ENCODE data around the gene TSTD2. TPM values are rescaled to one million over a fixed set of nuclear protein-coding genes. Genes with fewer than 3 reads are reported as not detected.

The TSTD2 gene
- polyA plus RNA-seq, 1 donor from 2014 or later: 50.0 TPM

DNA sequence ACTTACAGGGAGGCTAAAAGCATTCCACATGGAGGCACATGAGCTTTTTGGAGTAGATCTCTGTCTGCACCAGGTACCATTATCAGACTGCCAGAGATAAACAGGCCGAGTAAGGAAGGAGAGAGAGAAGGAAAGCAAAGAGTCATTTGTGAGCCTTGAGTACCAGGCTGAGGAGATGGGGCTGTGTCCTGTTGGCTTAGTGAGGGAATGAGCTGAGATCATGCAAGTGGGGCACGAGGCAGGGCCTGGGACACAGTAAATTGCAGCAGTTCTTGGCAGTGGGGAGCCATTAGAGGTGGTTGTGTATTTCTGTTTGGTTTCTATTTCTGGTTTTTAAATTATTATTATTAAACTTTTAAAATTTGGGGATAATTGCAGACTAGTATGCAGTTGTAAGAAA lies 53.3 kb downstream of the TSTD2 start:
- no peak for TF ChIP-seq POLR2AphosphoS5 (IDR thresholded peaks at IDR 0.05)
- TF ChIP-seq, protein P1, sequence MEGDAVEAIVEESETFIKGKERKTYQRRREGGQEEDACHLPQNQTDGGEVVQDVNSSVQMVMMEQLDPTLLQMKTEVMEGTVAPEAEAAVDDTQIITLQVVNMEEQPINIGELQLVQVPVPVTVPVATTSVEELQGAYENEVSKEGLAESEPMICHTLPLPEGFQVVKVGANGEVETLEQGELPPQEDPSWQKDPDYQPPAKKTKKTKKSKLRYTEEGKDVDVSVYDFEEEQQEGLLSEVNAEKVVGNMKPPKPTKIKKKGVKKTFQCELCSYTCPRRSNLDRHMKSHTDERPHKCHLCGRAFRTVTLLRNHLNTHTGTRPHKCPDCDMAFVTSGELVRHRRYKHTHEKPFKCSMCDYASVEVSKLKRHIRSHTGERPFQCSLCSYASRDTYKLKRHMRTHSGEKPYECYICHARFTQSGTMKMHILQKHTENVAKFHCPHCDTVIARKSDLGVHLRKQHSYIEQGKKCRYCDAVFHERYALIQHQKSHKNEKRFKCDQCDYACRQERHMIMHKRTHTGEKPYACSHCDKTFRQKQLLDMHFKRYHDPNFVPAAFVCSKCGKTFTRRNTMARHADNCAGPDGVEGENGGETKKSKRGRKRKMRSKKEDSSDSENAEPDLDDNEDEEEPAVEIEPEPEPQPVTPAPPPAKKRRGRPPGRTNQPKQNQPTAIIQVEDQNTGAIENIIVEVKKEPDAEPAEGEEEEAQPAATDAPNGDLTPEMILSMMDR (IDR thresholded peaks at IDR 0.05; ENCODE audit: poor library complexity, severe bottlenecking): no peak
- TF ChIP-seq EZH2 (IDR thresholded peaks at IDR 0.05; ENCODE audit: borderline replicate concordance, insufficient read depth, low read length, poor library complexity, severe bottlenecking): no peak
- no peak for TF ChIP-seq EP300 (conservative IDR thresholded peaks at IDR 0.05; ENCODE audit: poor library complexity, severe bottlenecking)
- TF ChIP-seq, protein P2, sequence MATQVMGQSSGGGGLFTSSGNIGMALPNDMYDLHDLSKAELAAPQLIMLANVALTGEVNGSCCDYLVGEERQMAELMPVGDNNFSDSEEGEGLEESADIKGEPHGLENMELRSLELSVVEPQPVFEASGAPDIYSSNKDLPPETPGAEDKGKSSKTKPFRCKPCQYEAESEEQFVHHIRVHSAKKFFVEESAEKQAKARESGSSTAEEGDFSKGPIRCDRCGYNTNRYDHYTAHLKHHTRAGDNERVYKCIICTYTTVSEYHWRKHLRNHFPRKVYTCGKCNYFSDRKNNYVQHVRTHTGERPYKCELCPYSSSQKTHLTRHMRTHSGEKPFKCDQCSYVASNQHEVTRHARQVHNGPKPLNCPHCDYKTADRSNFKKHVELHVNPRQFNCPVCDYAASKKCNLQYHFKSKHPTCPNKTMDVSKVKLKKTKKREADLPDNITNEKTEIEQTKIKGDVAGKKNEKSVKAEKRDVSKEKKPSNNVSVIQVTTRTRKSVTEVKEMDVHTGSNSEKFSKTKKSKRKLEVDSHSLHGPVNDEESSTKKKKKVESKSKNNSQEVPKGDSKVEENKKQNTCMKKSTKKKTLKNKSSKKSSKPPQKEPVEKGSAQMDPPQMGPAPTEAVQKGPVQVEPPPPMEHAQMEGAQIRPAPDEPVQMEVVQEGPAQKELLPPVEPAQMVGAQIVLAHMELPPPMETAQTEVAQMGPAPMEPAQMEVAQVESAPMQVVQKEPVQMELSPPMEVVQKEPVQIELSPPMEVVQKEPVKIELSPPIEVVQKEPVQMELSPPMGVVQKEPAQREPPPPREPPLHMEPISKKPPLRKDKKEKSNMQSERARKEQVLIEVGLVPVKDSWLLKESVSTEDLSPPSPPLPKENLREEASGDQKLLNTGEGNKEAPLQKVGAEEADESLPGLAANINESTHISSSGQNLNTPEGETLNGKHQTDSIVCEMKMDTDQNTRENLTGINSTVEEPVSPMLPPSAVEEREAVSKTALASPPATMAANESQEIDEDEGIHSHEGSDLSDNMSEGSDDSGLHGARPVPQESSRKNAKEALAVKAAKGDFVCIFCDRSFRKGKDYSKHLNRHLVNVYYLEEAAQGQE (IDR thresholded peaks at IDR 0.05; ENCODE audit: borderline replicate concordance): no peak
- no peak for TF ChIP-seq RAD21 (conservative IDR thresholded peaks at IDR 0.05)
- no peak for TF ChIP-seq SMC3 (conservative IDR thresholded peaks at IDR 0.05; ENCODE audit: poor library complexity)
- no peak for TF ChIP-seq MXI1 (conservative IDR thresholded peaks at IDR 0.05; ENCODE audit: poor library complexity, severe bottlenecking)
- TF ChIP-seq TAF1 (IDR thresholded peaks at IDR 0.05; ENCODE audit: low read depth): no peak
- no peaks in the 10 kb centered on the region for H3K27me3 ChIP-seq (ENCODE audit: insufficient read depth, low read depth, low read length)
- H3F3A ChIP-seq (ENCODE audit: insufficient read depth, low read length, poor library complexity, severe bottlenecking): no peaks in the 10 kb centered on the region

DNA sequence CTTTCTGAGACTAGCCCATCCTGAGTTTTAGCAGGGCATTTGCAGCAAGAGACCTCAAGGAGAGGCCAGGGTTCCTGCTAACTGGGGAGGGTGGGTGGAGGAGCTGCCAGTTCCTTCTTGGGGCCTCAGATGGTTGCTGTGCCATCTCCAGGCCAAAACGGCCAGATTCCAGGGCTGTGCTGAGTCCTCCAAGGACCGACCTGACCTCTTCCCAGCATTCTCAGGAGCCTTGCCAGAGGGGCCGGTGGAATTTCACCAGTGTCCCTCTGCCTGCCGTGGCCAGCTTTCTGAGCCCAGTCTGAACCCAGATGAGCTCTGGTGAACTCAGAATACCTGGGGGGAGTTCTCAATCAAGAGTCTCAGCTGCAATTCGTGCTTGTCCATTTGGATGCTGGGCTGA lies 54.3 kb downstream of the TSTD2 start:
- H3K36me3 ChIP-seq (ENCODE audit: insufficient read depth, low read length): no peaks in the 10 kb centered on the region
- H2AFZ ChIP-seq (ENCODE audit: low read depth, low read length): no peak overlapping the region
- no peak overlapping the region for H3K9ac ChIP-seq (ENCODE audit: low read length)

More for the DNA sequence above, 53.3 kb downstream of the TSTD2 start:
- H3K9me2 ChIP-seq (ENCODE audit: insufficient read depth, low read length): no peaks in the 10 kb centered on the region
- no peak overlapping the region for H3K4me3 ChIP-seq (ENCODE audit: low read length)
- H3K79me2 ChIP-seq (replicated peaks; ENCODE audit: insufficient read depth, low read length): no peaks in the 10 kb centered on the region
- no peak overlapping the region for H3K9ac ChIP-seq (ENCODE audit: low read length)
- no peaks in the 10 kb centered on the region for H4K20me1 ChIP-seq (ENCODE audit: insufficient read depth)
- no peak overlapping the region for H2AFZ ChIP-seq (ENCODE audit: low read depth, low read length)
- H3K27ac ChIP-seq (ENCODE audit: low read length): no peak overlapping the region
- no peaks in the 10 kb centered on the region for H3K9me3 ChIP-seq (ENCODE audit: low read length)
- no peak overlapping the region for H3K4me2 ChIP-seq (ENCODE audit: low read length)
- no peaks in the 10 kb centered on the region for H3K36me3 ChIP-seq (ENCODE audit: insufficient read depth, low read length)

More for the DNA sequence above, 54.3 kb downstream of the TSTD2 start:
- Histone ChIP-seq H3K4me2 (ENCODE audit: low read length) (no peak overlapping the region), H3K9me3 (ENCODE audit: low read length) (no peaks in the 10 kb centered on the region), H3K27ac (ENCODE audit: low read length) (no peak overlapping the region), H3K9me2 (ENCODE audit: insufficient read depth, low read length) (no peaks in the 10 kb centered on the region), H3K79me2 (replicated peaks; ENCODE audit: insufficient read depth, low read length) (no peaks in the 10 kb centered on the region), H3F3A (ENCODE audit: insufficient read depth, low read length, poor library complexity, severe bottlenecking) (no peaks in the 10 kb centered on the region), H3K27me3 (ENCODE audit: insufficient read depth, low read depth, low read length) (no peaks in the 10 kb centered on the region), H4K20me1 (ENCODE audit: insufficient read depth) (no peaks in the 10 kb centered on the region), H3K4me3 (ENCODE audit: low read length) (no peak overlapping the region)
- TF ChIP-seq RAD21 (conservative IDR thresholded peaks at IDR 0.05): no peak
- TF ChIP-seq POLR2AphosphoS5 (IDR thresholded peaks at IDR 0.05): no peak
- no peak for TF ChIP-seq EZH2 (IDR thresholded peaks at IDR 0.05; ENCODE audit: borderline replicate concordance, insufficient read depth, low read length, poor library complexity, severe bottlenecking)
- TF ChIP-seq MXI1 (conservative IDR thresholded peaks at IDR 0.05; ENCODE audit: poor library complexity, severe bottlenecking): no peak
- TF ChIP-seq, protein P2 (IDR thresholded peaks at IDR 0.05; ENCODE audit: borderline replicate concordance): no peak
- no peak for TF ChIP-seq SMC3 (conservative IDR thresholded peaks at IDR 0.05; ENCODE audit: poor library complexity)
- TF ChIP-seq, protein P1 (IDR thresholded peaks at IDR 0.05; ENCODE audit: poor library complexity, severe bottlenecking): no peak
- no peak for TF ChIP-seq TAF1 (IDR thresholded peaks at IDR 0.05; ENCODE audit: low read depth)
- no peak for TF ChIP-seq EP300 (conservative IDR thresholded peaks at IDR 0.05; ENCODE audit: poor library complexity, severe bottlenecking)

Measured in neural cell (in vitro differentiated cells).